BLaER1 treated with 17β-estradiol and CSF1 and Interleukin-3, amounts not matched to agents 10 nM and 100 nM (cell line): Measurements from ENCODE around the gene SLC26A11.

Source experiments
- H3K27ac ChIP-seq, 11 experiments: shearing (Covaris generic); formaldehyde crosslinking; 2 replicates each; pipeline ENCODE4 v1.8.1; 2022
- H3K27me3 ChIP-seq, 11 experiments: shearing (Covaris generic); formaldehyde crosslinking; 2 replicates each; pipeline ENCODE4 v1.8.1; 2022
- H3K36me3 ChIP-seq, 11 experiments: shearing (Covaris generic); formaldehyde crosslinking; 2 replicates each; pipeline ENCODE4 v1.8.1; 2022
- H3K4me1 ChIP-seq, 10 experiments: shearing (Covaris generic); formaldehyde crosslinking; 2 replicates each; pipeline ENCODE4 v1.8.1; 2022
- H3K4me2 ChIP-seq, 11 experiments: shearing (Covaris generic); formaldehyde crosslinking; 2 replicates each; pipeline ENCODE4 v1.8.1; 2022
- H3K4me3 ChIP-seq, 10 experiments: shearing (Covaris generic); formaldehyde crosslinking; 2 replicates each; pipeline ENCODE4 v1.8.1; 2022
- H3K9ac ChIP-seq, 11 experiments: shearing (Covaris generic); formaldehyde crosslinking; 2 replicates each; pipeline ENCODE4 v1.8.1; 2022
- H3K9me3 ChIP-seq, 11 experiments: shearing (Covaris generic); formaldehyde crosslinking; replicated peaks in 1 of 11; 2 replicates each; pipeline ENCODE4 v1.8.1; 2022
- H4K20me1 ChIP-seq, 11 experiments: shearing (Covaris generic); formaldehyde crosslinking; 2 replicates each; pipeline ENCODE4 v1.8.1; 2022
- Cebpa-rat ChIP-seq, 11 experiments: shearing (Covaris generic); IDR thresholded peaks; 2 replicates each; pipeline ENCODE4 v1.8.1; 2022

SLC26A11 gene

GRCh38 chr17:80287806-80288567 lies 67.8 kb downstream of the SLC26A11 start:
- H3K9ac ChIP-seq: peak overlapping the region in 10 of 11 experiments; percentile 43 to 67 (median 54); a peak in 14 of 22 replicates
- no peaks in the 10 kb centered on the region for H3K27me3 ChIP-seq
- peaks cover 10 to 59% (median 55%) of the 10 kb centered on the region in 11 experiments; a peak in 19 of 22 replicates for H4K20me1 ChIP-seq
- TF ChIP-seq Cebpa-rat (IDR thresholded peaks at IDR 0.05): no peak
- peaks cover 32 to 60% (median 53%) of the 10 kb centered on the region in 10 experiments for H3K4me1 ChIP-seq
- H3K36me3 ChIP-seq: peaks cover 51 to 97% (median 73%) of the 10 kb centered on the region in 11 experiments
- no peaks in the 10 kb centered on the region for H3K9me3 ChIP-seq
- H3K27ac ChIP-seq: peak overlapping the region in 10 of 11 experiments; percentile 32 to 75 (median 68); a peak in 17 of 22 replicates
- no peak overlapping the region for H3K4me3 ChIP-seq
- H3K4me2 ChIP-seq: peak overlapping the region; percentile 40 to 77 (median 70)

GRCh38 chr17:80289616-80290015 lies 69.4 kb downstream of the SLC26A11 start:
- Histone ChIP-seq H4K20me1 (peaks cover 4 to 56% (median 46%) of the 10 kb centered on the region in 11 experiments; a peak in 19 of 22 replicates), H3K27me3 (no peaks in the 10 kb centered on the region), H3K4me2 (peak overlapping the region; percentile 40 to 77 (median 70)), H3K4me3 (no peak overlapping the region), H3K9ac (peak overlapping the region; percentile 43 to 67 (median 51); a peak in 18 of 22 replicates), H3K9me3 (no peaks in the 10 kb centered on the region), H3K4me1 (peaks cover 32 to 71% (median 53%) of the 10 kb centered on the region in 10 experiments), H3K27ac (peak overlapping the region; percentile 32 to 75 (median 67); a peak in 20 of 22 replicates), H3K36me3 (peaks cover 65 to 96% (median 83%) of the 10 kb centered on the region in 11 experiments)
- TF ChIP-seq Cebpa-rat (IDR thresholded peaks at IDR 0.05): no peak

- TF ChIP-seq Cebpa-rat (IDR thresholded peaks at IDR 0.05): no peak
- H3K9ac ChIP-seq: peak overlapping the region in 6 of 11 experiments; percentile 43 to 67 (median 56); a peak in 5 of 22 replicates
- peak overlapping the region; percentile 32 to 75 (median 67); a peak in 18 of 22 replicates for H3K27ac ChIP-seq
- H3K9me3 ChIP-seq: no peaks in the 10 kb centered on the region
- H3K4me3 ChIP-seq: no peak overlapping the region
- peaks cover 31 to 71% (median 48%) of the 10 kb centered on the region in 10 experiments for H3K4me1 ChIP-seq
- H3K4me2 ChIP-seq: peak overlapping the region; percentile 40 to 77 (median 70); a peak in 21 of 22 replicates
- peaks cover 3 to 56% (median 42%) of the 10 kb centered on the region in 11 experiments; a peak in 19 of 22 replicates for H4K20me1 ChIP-seq
- peaks cover 69 to 96% (median 84%) of the 10 kb centered on the region in 11 experiments for H3K36me3 ChIP-seq
- H3K27me3 ChIP-seq: no peaks in the 10 kb centered on the region
Measured at GRCh38 chr17:80290156-80290555, 69.9 kb downstream of the SLC26A11 start.

- Histone ChIP-seq H3K4me3 (no peak overlapping the region), H3K36me3 (peaks cover 77 to 98% (median 85%) of the 10 kb centered on the region in 11 experiments), H3K4me2 (no peak overlapping the region), H4K20me1 (peaks cover 0 to 50% (median 36%) of the 10 kb centered on the region in 11 experiments; a peak in 18 of 22 replicates), H3K9ac (no peak overlapping the region), H3K4me1 (peaks cover 31 to 77% (median 46%) of the 10 kb centered on the region in 10 experiments), H3K27ac (no peak overlapping the region), H3K27me3 (no peaks in the 10 kb centered on the region), H3K9me3 (no peaks in the 10 kb centered on the region)
- TF ChIP-seq Cebpa-rat (IDR thresholded peaks at IDR 0.05): no peak
Measured at GRCh38 chr17:80291260-80291659, 71.0 kb downstream of the SLC26A11 start.

GRCh38 chr17:80291691-80292487 lies 71.7 kb downstream of the SLC26A11 start:
- Histone ChIP-seq H4K20me1 (peaks cover 0 to 49% (median 31%) of the 10 kb centered on the region in 11 experiments; a peak in 16 of 22 replicates), H3K9me3 (no peaks in the 10 kb centered on the region), H3K4me2 (no peak overlapping the region), H3K4me3 (no peak overlapping the region), H3K27ac (0 out of 22 replicates have a peak overlapping the region, but pooled peaks of 1 of the 11 experiments have one; percentile 37), H3K9ac (0 out of 22 replicates have a peak overlapping the region, but pooled peaks of 1 of the 11 experiments have one; percentile 13), H3K36me3 (peaks cover 83 to 98% (median 86%) of the 10 kb centered on the region in 11 experiments), H3K4me1 (peaks cover 31 to 70% (median 42%) of the 10 kb centered on the region in 10 experiments), H3K27me3 (no peaks in the 10 kb centered on the region)
- TF ChIP-seq Cebpa-rat (IDR thresholded peaks at IDR 0.05): no peak

GRCh38 chr17:80292521-80292971 lies 72.3 kb downstream of the SLC26A11 start:
- Histone ChIP-seq H3K9me3 (no peaks in the 10 kb centered on the region), H3K4me3 (no peak overlapping the region), H3K27me3 (no peaks in the 10 kb centered on the region), H3K9ac (0 out of 22 replicates have a peak overlapping the region, but pooled peaks of 1 of the 11 experiments have one; percentile 13), H3K4me2 (no peak overlapping the region), H4K20me1 (peaks cover 0 to 44% (median 29%) of the 10 kb centered on the region in 11 experiments; a peak in 13 of 22 replicates), H3K27ac (peak overlapping the region in 2 of 11 experiments; percentile 24 to 37; a peak in 2 of 22 replicates), H3K36me3 (peaks cover 85 to 98% (median 89%) of the 10 kb centered on the region in 11 experiments), H3K4me1 (peaks cover 26 to 64% (median 36%) of the 10 kb centered on the region in 10 experiments)
- TF ChIP-seq Cebpa-rat (IDR thresholded peaks at IDR 0.05): no peak

- TF ChIP-seq Cebpa-rat (IDR thresholded peaks at IDR 0.05): no peak
- Histone ChIP-seq H3K27me3 (no peaks in the 10 kb centered on the region), H3K27ac (peak overlapping the region in 4 of 11 experiments; percentile 29 to 64 (median 59); a peak in 6 of 22 replicates), H3K4me3 (no peak overlapping the region), H4K20me1 (peaks cover 0 to 40% (median 22%) of the 10 kb centered on the region in 11 experiments; a peak in 14 of 22 replicates), H3K9me3 (peaks cover 0 to 10% (median 1%) of the 10 kb centered on the region in 11 experiments; a peak in 5 of 22 replicates), H3K9ac (peak overlapping the region in 5 of 11 experiments; percentile 5 to 69 (median 32); a peak in 5 of 22 replicates), H3K4me1 (peaks cover 9 to 47% (median 19%) of the 10 kb centered on the region in 10 experiments), H3K4me2 (peak overlapping the region in 3 of 11 experiments; percentile 48 to 89 (median 70); a peak in 8 of 22 replicates), H3K36me3 (peaks cover 85 to 98% (median 92%) of the 10 kb centered on the region in 11 experiments)
Measured at GRCh38 chr17:80294210-80294609, 74.0 kb downstream of the SLC26A11 start.

GRCh38 chr17:80294653-80295052 lies 74.4 kb downstream of the SLC26A11 start:
- TF ChIP-seq Cebpa-rat (IDR thresholded peaks at IDR 0.05): no peak
- H4K20me1 ChIP-seq: peaks cover 0 to 42% (median 18%) of the 10 kb centered on the region in 11 experiments; a peak in 14 of 22 replicates
- peaks cover 0 to 13% (median 6%) of the 10 kb centered on the region in 11 experiments; a peak in 19 of 22 replicates for H3K9me3 ChIP-seq
- peak overlapping the region in 4 of 11 experiments; percentile 31 to 69 (median 37); a peak in 6 of 22 replicates for H3K9ac ChIP-seq
- peaks cover 5 to 43% (median 15%) of the 10 kb centered on the region in 10 experiments for H3K4me1 ChIP-seq
- H3K4me3 ChIP-seq: no peak overlapping the region
- H3K27me3 ChIP-seq: no peaks in the 10 kb centered on the region
- peak overlapping the region in 3 of 11 experiments; percentile 48 to 89 (median 70); a peak in 7 of 22 replicates for H3K4me2 ChIP-seq
- peaks cover 88 to 100% (median 97%) of the 10 kb centered on the region in 11 experiments for H3K36me3 ChIP-seq
- peak overlapping the region in 4 of 11 experiments; percentile 29 to 64 (median 59); a peak in 6 of 22 replicates for H3K27ac ChIP-seq
